Sigmoid colon (tissue), 7 donors: ENCODE data around the gene PCAT7. TPM values are rescaled to one million over a fixed set of nuclear protein-coding genes. Genes with fewer than 3 reads are reported as not detected.

Experiments used
- DNase-seq: peaks from one replicate; pipeline ENCODE4 v3.0.0-alpha.2; 2019
- H3K27ac ChIP-seq, 4 donors: fragments of 200-600 bp; sonication (generic); one replicate each; pipeline ENCODE4 v1.5.1; 2016 to 2019; ENCODE audit warnings: mild to moderate bottlenecking in 1 of 4
- H3K27me3 ChIP-seq, 3 donors: fragments of 200-600 bp; sonication (generic); one replicate each; pipeline ENCODE4 v1.5.1; 2019; ENCODE audit warnings: mild to moderate bottlenecking in 1 of 3
- H3K36me3 ChIP-seq, 4 donors: fragments of 200-600 bp; sonication (generic); one replicate each; pipeline ENCODE4 v1.5.1; 2016 to 2019
- H3K4me1 ChIP-seq, 4 donors: fragments of 200-600 bp; sonication (generic); one replicate each; pipeline ENCODE4 v1.5.1; 2017 to 2019
- H3K4me3 ChIP-seq, 4 donors: fragments of 200-600 bp; sonication (generic); one replicate each; pipeline ENCODE4 v1.5.1; 2017 to 2019; ENCODE audit warnings: mild to moderate bottlenecking in 2 of 4, moderate library complexity in 1 of 4
- H3K9me3 ChIP-seq, 4 donors: fragments of 200-600 bp in 3 of 4; sonication (generic) in 3 of 4; one replicate each; pipeline versions ENCODE4 v1.5.1 to v1.6.1; 2013 to 2019
- EP300 ChIP-seq, 4 donors: sonication (generic); formaldehyde crosslinking; IDR thresholded peaks; one replicate each; pipeline ENCODE4 v1.6.1; 2017; ENCODE audit warnings: antibody characterized with exemption in 4 of 4
- POLR2A ChIP-seq, 2 donors: fragments of 450-650 bp; IDR thresholded peaks; one replicate each; pipeline ENCODE4 v1.6.1; 2016; ENCODE audit warnings: antibody characterized with exemption in 2 of 2, mild to moderate bottlenecking in 2 of 2, moderate library complexity in 2 of 2
- POLR2AphosphoS5 ChIP-seq, 4 donors: sonication (generic); formaldehyde crosslinking; IDR thresholded peaks; one replicate each; pipeline ENCODE4 v1.6.1; 2017; ENCODE audit warnings: antibody characterized with exemption in 4 of 4
- WGBS, 2 donors: extraction: QIAGEN DNeasy Blood & Tissue Kit; methylation state at CpG; one replicate each; pipeline ENCODE4 v1.1.7; 2013; 5-methylcytosine and 5-hydroxymethylcytosine counted together
- intact Hi-C: fragments of 100-400 bp; cut with DNase I; formaldehyde crosslinking; loops from one replicate; pipeline ENCODE4 v1.15.1; 2023
- polyA plus RNA-seq, 3 donors: library from polyadenylated mRNA; stranded (reverse); fragments of 200-250 nt; gene quantifications; one replicate each; pipeline ENCODE4 v1.2.3, GENCODE V29; 2013
- total RNA-seq, 4 donors: library from RNA; depleted of rRNA; stranded (reverse); fragments of >200 nt; gene quantifications; one replicate each; pipeline ENCODE4 v1.1.0, GENCODE V29; 2016
- TF ChIP-seq, protein P1 (sequence below), 4 experiments: fragments of 450-650 bp in 3 of 4; fragments of 200-600 bp in 1 of 4; IDR thresholded peaks; one replicate each; pipeline ENCODE4 v1.5.1; 2016 to 2019; ENCODE audit warnings: antibody characterized with exemption in 4 of 4, mild to moderate bottlenecking in 3 of 4, moderate library complexity in 2 of 4
- donor health status: healthy with polysubstance abuse.
- donor health status: Bipolar disorder and iron deficiency.
- donor health status: healthy.

PCAT7 gene
- total and polyA plus RNA-seq, 7 donors = 0.31 to 1.8 TPM; not detected in 5

DNA sequence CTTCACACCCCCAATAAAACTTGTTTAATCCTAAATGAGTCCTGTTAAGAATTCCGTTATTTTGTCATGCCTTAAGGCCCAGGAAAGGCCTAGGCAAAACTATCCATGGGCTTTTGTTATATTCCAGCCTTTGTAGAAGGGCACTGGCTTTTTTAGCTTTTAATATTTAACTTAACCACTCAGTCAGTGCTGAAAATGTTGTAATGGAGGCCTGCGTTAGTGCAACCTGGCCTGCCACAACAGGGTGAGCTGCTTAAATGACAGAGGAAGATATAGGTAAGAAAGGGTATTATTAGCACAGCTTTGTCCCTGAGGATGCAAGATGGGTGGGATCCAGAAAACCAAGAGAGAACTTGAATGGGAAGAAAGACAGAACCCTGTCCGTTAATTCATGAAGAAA, 40.2 kb upstream of the PCAT7 start:
- Histone ChIP-seq H3K4me3 (no peak overlapping the region), H3K9me3 (no peaks in the 10 kb centered on the region), H3K27ac (no peak overlapping the region), H3K4me1 (no peaks in the 10 kb centered on the region), H3K36me3 (no peaks in the 10 kb centered on the region), H3K27me3 (no peaks in the 10 kb centered on the region)
- no peak for DNase-seq
- intact Hi-C loops = no loop called here
- 62 to 91% methylated on average over 3 of the region's 3 CpGs for WGBS, 2 donors
- TF ChIP-seq, protein P1, sequence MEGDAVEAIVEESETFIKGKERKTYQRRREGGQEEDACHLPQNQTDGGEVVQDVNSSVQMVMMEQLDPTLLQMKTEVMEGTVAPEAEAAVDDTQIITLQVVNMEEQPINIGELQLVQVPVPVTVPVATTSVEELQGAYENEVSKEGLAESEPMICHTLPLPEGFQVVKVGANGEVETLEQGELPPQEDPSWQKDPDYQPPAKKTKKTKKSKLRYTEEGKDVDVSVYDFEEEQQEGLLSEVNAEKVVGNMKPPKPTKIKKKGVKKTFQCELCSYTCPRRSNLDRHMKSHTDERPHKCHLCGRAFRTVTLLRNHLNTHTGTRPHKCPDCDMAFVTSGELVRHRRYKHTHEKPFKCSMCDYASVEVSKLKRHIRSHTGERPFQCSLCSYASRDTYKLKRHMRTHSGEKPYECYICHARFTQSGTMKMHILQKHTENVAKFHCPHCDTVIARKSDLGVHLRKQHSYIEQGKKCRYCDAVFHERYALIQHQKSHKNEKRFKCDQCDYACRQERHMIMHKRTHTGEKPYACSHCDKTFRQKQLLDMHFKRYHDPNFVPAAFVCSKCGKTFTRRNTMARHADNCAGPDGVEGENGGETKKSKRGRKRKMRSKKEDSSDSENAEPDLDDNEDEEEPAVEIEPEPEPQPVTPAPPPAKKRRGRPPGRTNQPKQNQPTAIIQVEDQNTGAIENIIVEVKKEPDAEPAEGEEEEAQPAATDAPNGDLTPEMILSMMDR (IDR thresholded peaks at IDR 0.05) = no peak

GRCh38 chr9:94517254-94517653, 37.6 kb upstream of the PCAT7 start:
- no peaks in the 10 kb centered on the region for H3K36me3 ChIP-seq
- H3K27ac ChIP-seq = no peak overlapping the region
- H3K4me3 ChIP-seq = no peak overlapping the region
- no peak for DNase-seq
- TF ChIP-seq POLR2AphosphoS5 (IDR thresholded peaks at IDR 0.05) (no peak), EP300 (IDR thresholded peaks at IDR 0.05) (no peak), POLR2A (IDR thresholded peaks at IDR 0.05) (no peak)
- TF ChIP-seq, protein P1 (IDR thresholded peaks at IDR 0.05) = no peak
- H3K27me3 ChIP-seq = no peaks in the 10 kb centered on the region
- no peaks in the 10 kb centered on the region for H3K9me3 ChIP-seq
- 81 to 92% methylated on average over 4 of the region's 4 CpGs for WGBS, 2 donors
- H3K4me1 ChIP-seq = no peaks in the 10 kb centered on the region
- intact Hi-C loops = no loop called here

DNA sequence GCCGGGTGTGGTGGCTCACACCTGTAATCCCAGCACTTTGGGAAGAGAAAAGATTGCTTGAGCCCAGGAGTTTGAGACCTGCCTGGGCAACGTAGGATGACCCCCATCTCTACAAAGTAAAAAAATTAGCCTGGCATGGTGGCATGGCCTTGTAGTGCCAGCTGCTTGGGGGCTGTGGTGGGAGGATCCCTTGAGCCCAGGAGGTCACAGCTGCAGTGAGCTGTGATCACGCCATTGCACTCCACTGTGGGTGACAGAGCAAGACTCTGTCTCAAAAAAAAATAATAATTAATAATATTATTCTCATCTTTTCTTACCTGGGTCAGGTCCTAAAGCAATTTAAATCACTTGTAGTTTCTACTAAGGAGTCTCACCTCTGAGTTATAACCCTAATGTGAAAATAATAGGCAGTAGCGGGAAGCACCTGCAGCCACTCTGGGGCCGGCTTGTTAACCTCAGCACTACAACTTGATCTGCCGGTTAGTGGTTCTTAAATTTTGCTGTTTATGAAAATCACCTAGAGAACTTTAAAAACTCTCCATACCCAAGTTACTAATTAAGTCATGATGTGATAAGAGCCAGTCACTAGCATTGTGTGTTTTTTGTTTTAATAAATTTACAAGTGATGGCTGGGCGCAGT, 29.4 kb upstream of the PCAT7 start:
- intact Hi-C loops = no loop called here
- WGBS, 2 donors = 83 to 91% methylated on average over 7 of the region's 7 CpGs
- TF ChIP-seq EP300 (IDR thresholded peaks at IDR 0.05) = no peak
- no peak for TF ChIP-seq POLR2A (IDR thresholded peaks at IDR 0.05)
- TF ChIP-seq, protein P1 (IDR thresholded peaks at IDR 0.05) = no peak
- no peak for TF ChIP-seq POLR2AphosphoS5 (IDR thresholded peaks at IDR 0.05)

GRCh38 chr9:94526271-94526670, 28.6 kb upstream of the PCAT7 start:
- H3K27ac ChIP-seq = no peak overlapping the region
- intact Hi-C loops = no loop called here
- no peak for DNase-seq
- H3K4me1 ChIP-seq = no peaks in the 10 kb centered on the region
- no peaks in the 10 kb centered on the region for H3K27me3 ChIP-seq
- H3K36me3 ChIP-seq = no peaks in the 10 kb centered on the region
- TF ChIP-seq, protein P1 (IDR thresholded peaks at IDR 0.05) = no peak
- TF ChIP-seq POLR2AphosphoS5 (IDR thresholded peaks at IDR 0.05) (no peak), EP300 (IDR thresholded peaks at IDR 0.05) (no peak), POLR2A (IDR thresholded peaks at IDR 0.05) (no peak)
- no peaks in the 10 kb centered on the region for H3K9me3 ChIP-seq
- no peak overlapping the region for H3K4me3 ChIP-seq
- WGBS, 2 donors = 97% methylated on average over 1 of the region's 1 CpG

More for the DNA sequence above, 29.4 kb upstream of the PCAT7 start:
- no peak overlapping the region for H3K27ac ChIP-seq
- H3K36me3 ChIP-seq = no peaks in the 10 kb centered on the region
- H3K4me3 ChIP-seq = no peak overlapping the region
- H3K9me3 ChIP-seq = no peaks in the 10 kb centered on the region
- no peaks in the 10 kb centered on the region for H3K27me3 ChIP-seq
- DNase-seq = no peak
- H3K4me1 ChIP-seq = no peaks in the 10 kb centered on the region

GRCh38 chr9:94526951-94527350, 27.9 kb upstream of the PCAT7 start:
- H3K9me3 ChIP-seq = no peaks in the 10 kb centered on the region
- intact Hi-C loops = no loop called here
- TF ChIP-seq, protein P1 (IDR thresholded peaks at IDR 0.05) = no peak
- TF ChIP-seq POLR2AphosphoS5 (IDR thresholded peaks at IDR 0.05) (no peak), EP300 (IDR thresholded peaks at IDR 0.05) (no peak), POLR2A (IDR thresholded peaks at IDR 0.05) (no peak)
- 79 to 89% methylated on average over 1 of the region's 1 CpG for WGBS, 2 donors
- H3K27ac ChIP-seq = no peak overlapping the region
- H3K36me3 ChIP-seq = no peaks in the 10 kb centered on the region
- no peaks in the 10 kb centered on the region for H3K27me3 ChIP-seq
- H3K4me3 ChIP-seq = no peak overlapping the region
- no peak for DNase-seq
- no peaks in the 10 kb centered on the region for H3K4me1 ChIP-seq
